ENCODE data around the gene HERC2. TPM values are rescaled to one million over a fixed set of nuclear protein-coding genes. Genes with fewer than 3 reads are reported as not detected.

HERC2 gene
- total RNA-seq, 1 donor from 2014 or later: 53.4 TPM

GRCh38 chr15:28111543-28111942, 210.4 kb downstream of the HERC2 start:
- H3K36me3 ChIP-seq (ENCODE audit: control insufficient read depth, insufficient read depth, low read length): peaks cover 4% of the 10 kb centered on the region
- no peak for TF ChIP-seq CTCF (IDR thresholded peaks at IDR 0.05; ENCODE audit: insufficient read depth, low read length, poor library complexity, severe bottlenecking)
- no peak for DNase-seq (ENCODE audit: low read depth)
- no peak overlapping the region for H3K4me3 ChIP-seq (ENCODE audit: low read depth, low read length)
- H3K27me3 ChIP-seq (ENCODE audit: control insufficient read depth, insufficient read depth, low read length): peaks cover 8% of the 10 kb centered on the region

- H3K36me3 ChIP-seq (ENCODE audit: control insufficient read depth, insufficient read depth, low read length): peaks cover 4% of the 10 kb centered on the region
- H3K4me3 ChIP-seq (ENCODE audit: low read depth, low read length): no peak overlapping the region
- no peak for DNase-seq (ENCODE audit: low read depth)
- H3K27me3 ChIP-seq (ENCODE audit: control insufficient read depth, insufficient read depth, low read length): peaks cover 13% of the 10 kb centered on the region
- no peak for TF ChIP-seq CTCF (IDR thresholded peaks at IDR 0.05; ENCODE audit: insufficient read depth, low read length, poor library complexity, severe bottlenecking)
These were observed 211.5 kb downstream of the HERC2 start for GRCh38 chr15:28110481-28110881.

- Histone ChIP-seq H3K36me3 (ENCODE audit: control insufficient read depth, insufficient read depth, low read length) (peaks cover 4% of the 10 kb centered on the region), H3K4me3 (ENCODE audit: low read depth, low read length) (no peak overlapping the region), H3K27me3 (ENCODE audit: control insufficient read depth, insufficient read depth, low read length) (peaks cover 13% of the 10 kb centered on the region)
- no peak for TF ChIP-seq CTCF (IDR thresholded peaks at IDR 0.05; ENCODE audit: insufficient read depth, low read length, poor library complexity, severe bottlenecking)
- no peak for DNase-seq (ENCODE audit: low read depth)
These were observed 212.1 kb downstream of the HERC2 start for GRCh38 chr15:28109626-28110455.

GRCh38 chr15:28107904-28108275, 214.1 kb downstream of the HERC2 start:
- Histone ChIP-seq H3K27me3 (ENCODE audit: control insufficient read depth, insufficient read depth, low read length) (peaks cover 13% of the 10 kb centered on the region), H3K36me3 (ENCODE audit: control insufficient read depth, insufficient read depth, low read length) (no peaks in the 10 kb centered on the region), H3K4me3 (ENCODE audit: low read depth, low read length) (no peak overlapping the region)
- no peak for DNase-seq (ENCODE audit: low read depth)
- no peak for TF ChIP-seq CTCF (IDR thresholded peaks at IDR 0.05; ENCODE audit: insufficient read depth, low read length, poor library complexity, severe bottlenecking)

- Histone ChIP-seq H3K4me3 (ENCODE audit: low read depth, low read length) (peak overlapping the region; percentile 43), H3K36me3 (ENCODE audit: control insufficient read depth, insufficient read depth, low read length) (no peaks in the 10 kb centered on the region), H3K27me3 (ENCODE audit: control insufficient read depth, insufficient read depth, low read length) (peaks cover 13% of the 10 kb centered on the region)
- no peak for TF ChIP-seq CTCF (IDR thresholded peaks at IDR 0.05; ENCODE audit: insufficient read depth, low read length, poor library complexity, severe bottlenecking)
- no peak for DNase-seq (ENCODE audit: low read depth)
These were observed 214.7 kb downstream of the HERC2 start for GRCh38 chr15:28107111-28107903.

Data from kidney epithelial cell (primary cell).